Erythroblast (primary cell): Measurements from ENCODE around the gene ABHD5.

Experiments used
- GATA1 ChIP-seq: IDR thresholded peaks from 2 replicates; pipeline ENCODE4 v1.6.1; 2011; ENCODE audit warnings: low read depth, mild to moderate bottlenecking, control low read depth, low read length, moderate library complexity
- POLR2A ChIP-seq: IDR thresholded peaks from 2 replicates; pipeline ENCODE4 v1.6.1; 2011; ENCODE audit warnings: mild to moderate bottlenecking, low read length

GRCh38 chr3:43649365-43649968 is 41.3 kb upstream of the ABHD5 start:
- TF ChIP-seq POLR2A (no peak), GATA1 (no peak)
